DND-41 (cell line): ENCODE measurements around the gene CLUH.

ENCODE experiments used
- CTCF ChIP-seq: IDR thresholded peaks from 2 replicates; pipeline ENCODE4 v1.5.1; 2012; ENCODE audit warnings: borderline replicate concordance, low read length, moderate library complexity, mild to moderate bottlenecking; ENCODE audit not compliant: poor library complexity, severe bottlenecking; ENCODE audit errors: extremely low read depth
- EZH2 ChIP-seq: IDR thresholded peaks from 3 replicates; pipeline ENCODE4 v1.6.1; 2012; ENCODE audit warnings: borderline replicate concordance, low read depth, mild to moderate bottlenecking, moderate library complexity, low read length, inconsistent platforms; ENCODE audit not compliant: severe bottlenecking

- no peak for TF ChIP-seq CTCF
- TF ChIP-seq EZH2 = no peak
Measured at GRCh38 chr17:2690165-2691068, 21.1 kb downstream of the CLUH start.
